ENCODE measurements around the gene GLT6D1.

Gene GLT6D1

GRCh38 chr9:135660407-135660806, 21.1 kb upstream of the GLT6D1 start:
- TF ChIP-seq, protein P1, sequence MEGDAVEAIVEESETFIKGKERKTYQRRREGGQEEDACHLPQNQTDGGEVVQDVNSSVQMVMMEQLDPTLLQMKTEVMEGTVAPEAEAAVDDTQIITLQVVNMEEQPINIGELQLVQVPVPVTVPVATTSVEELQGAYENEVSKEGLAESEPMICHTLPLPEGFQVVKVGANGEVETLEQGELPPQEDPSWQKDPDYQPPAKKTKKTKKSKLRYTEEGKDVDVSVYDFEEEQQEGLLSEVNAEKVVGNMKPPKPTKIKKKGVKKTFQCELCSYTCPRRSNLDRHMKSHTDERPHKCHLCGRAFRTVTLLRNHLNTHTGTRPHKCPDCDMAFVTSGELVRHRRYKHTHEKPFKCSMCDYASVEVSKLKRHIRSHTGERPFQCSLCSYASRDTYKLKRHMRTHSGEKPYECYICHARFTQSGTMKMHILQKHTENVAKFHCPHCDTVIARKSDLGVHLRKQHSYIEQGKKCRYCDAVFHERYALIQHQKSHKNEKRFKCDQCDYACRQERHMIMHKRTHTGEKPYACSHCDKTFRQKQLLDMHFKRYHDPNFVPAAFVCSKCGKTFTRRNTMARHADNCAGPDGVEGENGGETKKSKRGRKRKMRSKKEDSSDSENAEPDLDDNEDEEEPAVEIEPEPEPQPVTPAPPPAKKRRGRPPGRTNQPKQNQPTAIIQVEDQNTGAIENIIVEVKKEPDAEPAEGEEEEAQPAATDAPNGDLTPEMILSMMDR (conservative IDR thresholded peaks at IDR 0.05; ENCODE audit: low read depth, low read length), result no peak
- H3K4me3 ChIP-seq (ENCODE audit: low read depth, low read length), result no peak overlapping the region
- no peak for DNase-seq (ENCODE audit: low read depth)

GRCh38 chr9:135659252-135659651, 19.9 kb upstream of the GLT6D1 start:
- no peak for DNase-seq (ENCODE audit: low read depth)
- H3K4me3 ChIP-seq (ENCODE audit: low read depth, low read length), result no peak overlapping the region
- TF ChIP-seq, protein P1 (conservative IDR thresholded peaks at IDR 0.05; ENCODE audit: low read depth, low read length), result no peak

- no peak overlapping the region for H3K4me3 ChIP-seq (ENCODE audit: low read depth, low read length)
- no peak for DNase-seq (ENCODE audit: low read depth)
- TF ChIP-seq, protein P1 (conservative IDR thresholded peaks at IDR 0.05; ENCODE audit: low read depth, low read length), result no peak
Observed at GRCh38 chr9:135657416-135657815, 18.1 kb upstream of the GLT6D1 start.

GRCh38 chr9:135655317-135655716, 16.0 kb upstream of the GLT6D1 start:
- H3K4me3 ChIP-seq (ENCODE audit: low read depth, low read length), result no peak overlapping the region
- TF ChIP-seq, protein P1 (conservative IDR thresholded peaks at IDR 0.05; ENCODE audit: low read depth, low read length), result no peak
- no peak for DNase-seq (ENCODE audit: low read depth)

- TF ChIP-seq, protein P1 (conservative IDR thresholded peaks at IDR 0.05; ENCODE audit: low read depth, low read length), result no peak
- no peak for DNase-seq (ENCODE audit: low read depth)
- no peak overlapping the region for H3K4me3 ChIP-seq (ENCODE audit: low read depth, low read length)
Observed at GRCh38 chr9:135650408-135650807, 11.1 kb upstream of the GLT6D1 start.

GRCh38 chr9:135649508-135649907, 10.2 kb upstream of the GLT6D1 start:
- TF ChIP-seq, protein P1 (conservative IDR thresholded peaks at IDR 0.05; ENCODE audit: low read depth, low read length), result no peak
- H3K4me3 ChIP-seq (ENCODE audit: low read depth, low read length), result no peak overlapping the region
- DNase-seq (ENCODE audit: low read depth), result no peak

DNA sequence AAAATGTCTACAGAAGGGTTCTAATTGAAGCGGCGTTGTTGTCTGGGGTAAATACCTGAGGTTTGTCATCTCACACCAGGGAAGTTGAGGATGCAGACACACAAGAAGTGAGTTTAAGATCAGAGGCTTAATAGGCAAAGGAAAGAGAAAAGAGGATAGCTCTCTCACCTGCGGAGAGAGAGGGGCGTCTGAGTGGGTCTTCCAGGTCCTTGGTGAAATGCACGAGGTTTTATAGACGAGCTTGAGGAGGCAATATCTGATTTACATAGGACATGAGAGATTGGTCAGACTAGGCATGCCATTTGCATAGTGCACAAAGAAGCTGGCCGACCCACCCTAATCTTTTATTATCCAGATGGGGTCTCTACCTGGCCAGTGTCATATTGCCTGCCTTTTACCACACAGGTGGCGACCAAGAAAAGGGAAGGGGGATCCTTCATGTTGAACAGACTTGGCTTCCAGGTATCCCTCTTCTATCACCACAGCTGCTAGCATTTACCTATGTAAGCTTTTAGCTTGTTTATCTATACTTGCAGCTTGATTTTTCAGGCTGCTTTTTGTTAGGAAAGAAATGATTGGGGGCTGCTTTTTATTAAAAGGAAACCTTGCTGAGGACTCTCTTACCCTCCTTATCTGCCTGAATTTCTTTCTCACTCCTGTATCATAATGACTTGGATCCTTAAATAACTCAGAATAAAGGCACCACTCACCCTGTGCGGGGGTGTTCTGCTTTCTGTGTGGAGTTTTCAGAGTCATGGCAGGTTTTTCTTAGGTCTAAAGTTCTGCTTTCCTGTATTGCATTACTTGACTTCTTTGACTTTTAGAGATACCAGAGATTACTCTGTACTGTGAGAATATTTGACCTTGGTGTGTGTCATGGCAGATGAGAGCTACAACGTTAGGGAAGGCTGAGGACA, 9.4 kb upstream of the GLT6D1 start:
- DNase-seq (ENCODE audit: low read depth), result no peak
- no peak overlapping the region for H3K4me3 ChIP-seq (ENCODE audit: low read depth, low read length)
- TF ChIP-seq, protein P1 (conservative IDR thresholded peaks at IDR 0.05; ENCODE audit: low read depth, low read length), result no peak

All from choroid plexus epithelial cell (primary cell).